ENCODE measurements around the gene DGAT2.
A peak's percentile ranks its signal among the peaks of the same experiment; 100 is the strongest.

DGAT2 gene

GRCh38 chr11:75757651-75758050, 10.9 kb upstream of the DGAT2 start:
- no peak for DNase-seq

GRCh38 chr11:75759832-75760231, 8.7 kb upstream of the DGAT2 start:
- no peak for DNase-seq

GRCh38 chr11:75760243-75760642, 8.3 kb upstream of the DGAT2 start:
- DNase-seq: no peak

GRCh38 chr11:75760710-75761493, 7.7 kb upstream of the DGAT2 start:
- no peak for DNase-seq

- DNase-seq: no peak
Observed at GRCh38 chr11:75762158-75762557, 6.4 kb upstream of the DGAT2 start.

GRCh38 chr11:75762885-75763284, 5.7 kb upstream of the DGAT2 start:
- no peak for DNase-seq

- DNase-seq: no peak
Observed at GRCh38 chr11:75763846-75764245, 4.7 kb upstream of the DGAT2 start.

GRCh38 chr11:75765116-75765515, 3.5 kb upstream of the DGAT2 start:
- no peak for DNase-seq

GRCh38 chr11:75766443-75767227, 1.9 kb upstream of the DGAT2 start:
- no peak for DNase-seq

- no peak for DNase-seq
Observed at GRCh38 chr11:75767228-75767572, 1.4 kb upstream of the DGAT2 start.

- DNase-seq: no peak
Observed at GRCh38 chr11:75767793-75768111, 826 bp upstream of the DGAT2 start.

GRCh38 chr11:75768909-75769771, 562 bp downstream of the DGAT2 start:
- no peak for DNase-seq

GRCh38 chr11:75770102-75770501, 1.5 kb downstream of the DGAT2 start:
- no peak for DNase-seq

- DNase-seq: peak in 1 of 2 donors; percentile 78
Observed at GRCh38 chr11:75771646-75772410, 3.2 kb downstream of the DGAT2 start.

GRCh38 chr11:75773595-75774353, 5.2 kb downstream of the DGAT2 start:
- peak in 1 of 2 donors; percentile 70 for DNase-seq

GRCh38 chr11:75775056-75775455, 6.5 kb downstream of the DGAT2 start:
- no peak for DNase-seq

- DNase-seq: no peak
Observed at GRCh38 chr11:75776546-75776945, 8.0 kb downstream of the DGAT2 start.

- DNase-seq: peak in 1 of 2 donors; percentile 41
Observed at GRCh38 chr11:75777461-75778110, 9.0 kb downstream of the DGAT2 start.

GRCh38 chr11:75778962-75779361, 10.4 kb downstream of the DGAT2 start:
- DNase-seq: no peak

- DNase-seq: no peak
Observed at GRCh38 chr11:75779960-75780359, 11.4 kb downstream of the DGAT2 start.

- no peak for DNase-seq
Observed at GRCh38 chr11:75780888-75781287, 12.3 kb downstream of the DGAT2 start.

Measured in CD4-positive, alpha-beta T cell treated with Interleukin-1 beta for 1 hour (primary cell).